ENCODE data around the gene FAM47E. TPM values are rescaled to one million over a fixed set of nuclear protein-coding genes. Genes with fewer than 3 reads are reported as not detected.

The FAM47E gene
- total RNA-seq, 6 experiments from 2014 or later = 0.17 TPM; not detected in 5

- DNase-seq = no peak
- Mint-ChIP-seq H3K27me3 (ENCODE audit: insufficient read depth) (peaks cover 27% of the 10 kb centered on the region), H3K27ac (no peak overlapping the region), H3K4me3 (no peak overlapping the region), H3K4me1 (ENCODE audit: low read depth) (peaks cover 7% of the 10 kb centered on the region; the same call in 1 of the 2 replicates), H3K36me3 (ENCODE audit: low read depth) (no peaks in the 10 kb centered on the region), H3K9me3 (no peaks in the 10 kb centered on the region)
- TF ChIP-seq CTCF (IDR thresholded peaks at IDR 0.05) = no peak
Measured at GRCh38 chr4:76246852-76247251, 4.7 kb upstream of the FAM47E start.

GRCh38 chr4:76250962-76251361, 559 bp upstream of the FAM47E start:
- Mint-ChIP-seq H3K9me3 (no peaks in the 10 kb centered on the region), H3K36me3 (ENCODE audit: low read depth) (no peaks in the 10 kb centered on the region), H3K4me1 (ENCODE audit: low read depth) (peaks cover 7% of the 10 kb centered on the region; the same call in 1 of the 2 replicates), H3K4me3 (peak overlapping the region; percentile 80; the same call in 1 of the 2 replicates), H3K27me3 (ENCODE audit: insufficient read depth) (peaks cover 53% of the 10 kb centered on the region), H3K27ac (no peak overlapping the region; the same call in 1 of the 2 replicates)
- TF ChIP-seq CTCF (IDR thresholded peaks at IDR 0.05) = no peak
- no peak for DNase-seq

- peaks cover 62% of the 10 kb centered on the region for H3K27me3 Mint-ChIP-seq (ENCODE audit: insufficient read depth)
- no peak for DNase-seq
- H3K9me3 Mint-ChIP-seq = no peaks in the 10 kb centered on the region
Measured at GRCh38 chr4:76252271-76252653, 741 bp downstream of the FAM47E start.

GRCh38 chr4:76253511-76253910, 2.0 kb downstream of the FAM47E start:
- DNase-seq = no peak
- Mint-ChIP-seq H3K4me1 (ENCODE audit: low read depth) (peaks cover 7% of the 10 kb centered on the region; the same call in 1 of the 2 replicates), H3K9me3 (no peaks in the 10 kb centered on the region), H3K27me3 (ENCODE audit: insufficient read depth) (peaks cover 66% of the 10 kb centered on the region), H3K36me3 (ENCODE audit: low read depth) (no peaks in the 10 kb centered on the region), H3K27ac (no peak overlapping the region), H3K4me3 (no peak overlapping the region)
- no peak for TF ChIP-seq CTCF (IDR thresholded peaks at IDR 0.05)

More at GRCh38 chr4:76252271-76252653, 741 bp downstream of the FAM47E start:
- H3K4me1 Mint-ChIP-seq (ENCODE audit: low read depth) = peaks cover 7% of the 10 kb centered on the region; the same call in 1 of the 2 replicates
- no peak overlapping the region for H3K4me3 Mint-ChIP-seq
- H3K36me3 Mint-ChIP-seq (ENCODE audit: low read depth) = no peaks in the 10 kb centered on the region
- no peak for TF ChIP-seq CTCF (IDR thresholded peaks at IDR 0.05)
- H3K27ac Mint-ChIP-seq = no peak overlapping the region

DNA sequence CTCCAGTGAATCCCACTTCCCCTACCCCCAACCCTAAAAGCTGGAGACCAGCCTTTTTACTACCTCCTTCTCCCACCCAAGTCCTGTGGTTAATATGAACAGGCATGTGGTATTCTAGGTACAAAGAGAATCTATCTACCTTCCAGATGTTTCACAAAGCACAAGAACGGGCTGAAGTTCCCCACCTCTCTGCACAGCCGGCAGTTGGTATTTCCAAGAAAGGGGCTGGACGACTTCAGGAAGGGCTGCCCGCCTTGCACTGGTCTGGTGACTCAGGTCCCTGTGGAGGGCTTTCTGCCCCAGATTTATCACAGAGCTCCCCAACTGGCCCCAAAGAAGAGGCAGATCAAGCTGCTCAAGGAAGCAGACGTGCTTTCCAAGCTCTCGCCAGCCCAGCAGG, 4.5 kb downstream of the FAM47E start:
- Mint-ChIP-seq H3K36me3 (ENCODE audit: low read depth) (no peaks in the 10 kb centered on the region), H3K27me3 (ENCODE audit: insufficient read depth) (peaks cover 65% of the 10 kb centered on the region), H3K4me3 (no peak overlapping the region), H3K4me1 (ENCODE audit: low read depth) (peaks cover 5% of the 10 kb centered on the region; the same call in 1 of the 2 replicates), H3K9me3 (no peaks in the 10 kb centered on the region), H3K27ac (no peak overlapping the region)
- DNase-seq = no peak
- no peak for TF ChIP-seq CTCF (IDR thresholded peaks at IDR 0.05)

DNA sequence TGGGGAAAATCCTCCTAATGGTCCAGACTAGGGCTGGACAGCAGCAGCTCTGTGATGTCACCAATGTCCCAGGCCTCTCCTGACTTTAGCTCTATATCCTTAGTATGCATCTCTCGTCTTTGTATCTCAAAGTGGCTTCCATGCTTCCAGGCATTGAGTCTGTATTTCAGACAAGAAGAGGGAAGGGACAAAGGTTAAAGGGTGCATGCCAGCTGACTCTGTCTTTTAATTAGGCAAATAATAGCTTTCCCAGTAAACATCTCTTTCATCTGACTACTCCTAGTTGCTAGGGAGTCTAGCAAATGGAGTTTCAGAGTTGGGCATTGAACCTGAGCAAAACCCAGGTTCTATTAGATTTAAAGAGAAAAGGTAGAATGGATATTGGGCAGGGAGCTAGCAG, 5.4 kb downstream of the FAM47E start:
- Mint-ChIP-seq H3K9me3 (no peaks in the 10 kb centered on the region), H3K4me1 (ENCODE audit: low read depth) (no peaks in the 10 kb centered on the region), H3K4me3 (no peak overlapping the region), H3K36me3 (ENCODE audit: low read depth) (no peaks in the 10 kb centered on the region), H3K27me3 (ENCODE audit: insufficient read depth) (peaks cover 61% of the 10 kb centered on the region), H3K27ac (no peak overlapping the region)
- DNase-seq = no peak
- TF ChIP-seq CTCF (IDR thresholded peaks at IDR 0.05) = no peak
